Natural killer cell (primary cell): ENCODE measurements around the gene PIGQ. TPM values are rescaled to one million over a fixed set of nuclear protein-coding genes. Genes with fewer than 3 reads are reported as not detected.

ENCODE experiments used
- ATAC-seq, 3 donors: fragments of 150-1000 bp in 2 of 3; fragments of 200-7000 bp in 1 of 3; cut with Tn5 transposase; 1 replicate in 1 of 3; 2 replicates in 2 of 3; pipeline ENCODE4 v1.10.0; 2021; ENCODE audit warnings: mild to moderate bottlenecking in 2 of 3, moderate library complexity in 2 of 3
- DNase-seq, 2 donors: peaks; one replicate each; pipeline versions ENCODE4 v3.0.0 to v3.0.0-alpha.2; 2013 to 2021; ENCODE audit warnings: mixed read lengths in 1 of 2
- H3K27ac ChIP-seq: one replicate; pipeline ENCODE4 v1.5.1; 2013; ENCODE audit warnings: mild to moderate bottlenecking, low read length
- H3K27me3 ChIP-seq: one replicate; pipeline ENCODE4 v1.6.1; 2013; ENCODE audit warnings: low read length; ENCODE audit not compliant: control insufficient read depth, insufficient read depth
- H3K36me3 ChIP-seq: one replicate; pipeline ENCODE4 v1.6.1; 2013; ENCODE audit warnings: low read length; ENCODE audit not compliant: control insufficient read depth, insufficient read depth
- H3K4me1 ChIP-seq: one replicate; pipeline ENCODE4 v1.6.1; 2013; ENCODE audit warnings: low read length; ENCODE audit not compliant: control insufficient read depth, insufficient read depth
- H3K4me3 ChIP-seq: one replicate; pipeline ENCODE4 v1.5.1; 2013; ENCODE audit warnings: low read length
- H3K9me3 ChIP-seq: one replicate; pipeline ENCODE4 v1.6.1; 2013; ENCODE audit warnings: low read length; ENCODE audit not compliant: control insufficient read depth, insufficient read depth
- H3K27ac Mint-ChIP-seq, 2 donors: one replicate each; pipeline ENCODE4 v1.8.0; 2022; ENCODE audit warnings: mild to moderate bottlenecking in 2 of 2, mixed read lengths in 2 of 2, moderate library complexity in 1 of 2
- H3K27me3 Mint-ChIP-seq, 2 donors: one replicate each; pipeline ENCODE4 v1.8.0; 2022; ENCODE audit warnings: low read depth in 2 of 2, mixed read lengths in 2 of 2
- H3K36me3 Mint-ChIP-seq: one replicate; pipeline ENCODE4 v1.8.0; 2022; ENCODE audit warnings: mixed read lengths
- H3K4me1 Mint-ChIP-seq, 2 donors: one replicate each; pipeline ENCODE4 v1.8.0; 2022; ENCODE audit warnings: mixed read lengths in 2 of 2
- H3K4me3 Mint-ChIP-seq: one replicate; pipeline ENCODE4 v1.8.0; 2022; ENCODE audit warnings: mild to moderate bottlenecking, moderate library complexity, mixed read lengths
- H3K9me3 Mint-ChIP-seq, 2 donors: one replicate each; pipeline ENCODE4 v1.8.0; 2022; ENCODE audit warnings: mixed read lengths in 2 of 2
- WGBS: methylation state at CpG from one replicate; pipeline ENCODE4 v1.1.7; 2013; ENCODE audit warnings: missing lambda C conversion rate; ENCODE audit not compliant: insufficient coverage; 5-methylcytosine and 5-hydroxymethylcytosine counted together
- intact Hi-C: fragments of 100-400 bp; cut with micrococcal nuclease; formaldehyde crosslinking; loops from one replicate; pipeline ENCODE4 v1.14.2; 2022
- total RNA-seq, 4 donors: library from RNA; stranded (reverse); fragments of 120-200 nt in 1 of 4; gene quantifications; one replicate each; pipeline versions ENCODE4 v1.2.3 to v1.2.4, GENCODE V29; 2013 to 2022
- TF ChIP-seq, protein P1 (sequence below): fragments of 200-600 bp; IDR thresholded peaks from one replicate; pipeline ENCODE4 v1.8.0; 2022; ENCODE audit warnings: antibody characterized with exemption

PIGQ gene
- total RNA-seq, 3 donors from 2014 or later (not counting 1 experiment from before 2014, with no cell fraction given) = 27.6 to 40.5 (median 37.0) TPM

DNA sequence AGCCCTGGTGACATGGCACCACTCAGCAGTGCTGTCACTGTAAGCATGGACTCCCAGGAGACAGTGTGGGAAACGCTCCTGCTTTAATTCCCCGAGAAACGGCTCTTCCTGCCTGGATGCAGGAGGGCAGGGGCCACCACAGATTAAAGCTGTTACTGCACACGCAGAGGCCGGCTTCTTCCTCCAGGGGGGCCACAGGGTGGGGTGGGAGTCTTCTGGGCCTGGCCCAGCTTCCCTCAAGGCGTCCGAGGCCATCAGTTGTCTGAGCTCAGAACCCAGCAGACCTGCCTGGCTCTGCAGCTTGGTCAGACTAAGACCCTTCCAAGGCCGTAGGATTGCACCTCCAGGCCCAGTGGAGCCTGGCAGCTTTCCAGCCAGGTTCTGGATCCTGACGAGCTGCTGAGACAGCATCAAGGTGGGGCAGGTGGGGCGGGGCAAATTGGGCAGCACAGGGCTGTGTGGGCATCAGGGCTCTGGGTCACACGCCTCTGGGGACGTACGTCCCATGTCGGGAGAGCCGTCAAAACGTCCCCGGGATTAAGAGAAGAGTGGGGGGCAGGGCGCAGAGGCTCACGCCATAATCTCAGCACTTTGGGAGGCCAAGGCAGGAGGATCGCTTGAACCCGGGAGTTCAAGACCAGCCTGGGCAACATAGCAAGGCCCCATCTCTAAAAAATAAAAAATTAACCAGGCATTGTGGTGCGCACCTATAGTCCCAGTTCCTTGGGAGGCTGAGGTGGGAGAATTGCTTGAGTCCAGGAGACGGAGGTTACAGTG is 47.3 kb upstream of the PIGQ start:
- no peaks in the 10 kb centered on the region for H3K9me3 Mint-ChIP-seq
- Histone ChIP-seq H3K36me3 (no peaks in the 10 kb centered on the region), H3K9me3 (no peaks in the 10 kb centered on the region), H3K27me3 (no peaks in the 10 kb centered on the region), H3K4me3 (no peak overlapping the region), H3K27ac (no peak overlapping the region), H3K4me1 (peaks cover 24% of the 10 kb centered on the region)
- TF ChIP-seq, protein P1, sequence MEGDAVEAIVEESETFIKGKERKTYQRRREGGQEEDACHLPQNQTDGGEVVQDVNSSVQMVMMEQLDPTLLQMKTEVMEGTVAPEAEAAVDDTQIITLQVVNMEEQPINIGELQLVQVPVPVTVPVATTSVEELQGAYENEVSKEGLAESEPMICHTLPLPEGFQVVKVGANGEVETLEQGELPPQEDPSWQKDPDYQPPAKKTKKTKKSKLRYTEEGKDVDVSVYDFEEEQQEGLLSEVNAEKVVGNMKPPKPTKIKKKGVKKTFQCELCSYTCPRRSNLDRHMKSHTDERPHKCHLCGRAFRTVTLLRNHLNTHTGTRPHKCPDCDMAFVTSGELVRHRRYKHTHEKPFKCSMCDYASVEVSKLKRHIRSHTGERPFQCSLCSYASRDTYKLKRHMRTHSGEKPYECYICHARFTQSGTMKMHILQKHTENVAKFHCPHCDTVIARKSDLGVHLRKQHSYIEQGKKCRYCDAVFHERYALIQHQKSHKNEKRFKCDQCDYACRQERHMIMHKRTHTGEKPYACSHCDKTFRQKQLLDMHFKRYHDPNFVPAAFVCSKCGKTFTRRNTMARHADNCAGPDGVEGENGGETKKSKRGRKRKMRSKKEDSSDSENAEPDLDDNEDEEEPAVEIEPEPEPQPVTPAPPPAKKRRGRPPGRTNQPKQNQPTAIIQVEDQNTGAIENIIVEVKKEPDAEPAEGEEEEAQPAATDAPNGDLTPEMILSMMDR = no peak
- H3K4me1 Mint-ChIP-seq = peaks cover 6 to 14% of the 10 kb centered on the region in 2 donors
- H3K4me3 Mint-ChIP-seq = no peak overlapping the region
- intact Hi-C loops = no loop called here
- H3K27me3 Mint-ChIP-seq = no peaks in the 10 kb centered on the region
- H3K27ac Mint-ChIP-seq = peak overlapping the region in 1 of 2 donors; percentile 42
- WGBS = 91% methylated on average over 23 of the region's 23 CpGs
- DNase-seq = no peak
- H3K36me3 Mint-ChIP-seq = no peaks in the 10 kb centered on the region
- ATAC-seq = no peak

DNA sequence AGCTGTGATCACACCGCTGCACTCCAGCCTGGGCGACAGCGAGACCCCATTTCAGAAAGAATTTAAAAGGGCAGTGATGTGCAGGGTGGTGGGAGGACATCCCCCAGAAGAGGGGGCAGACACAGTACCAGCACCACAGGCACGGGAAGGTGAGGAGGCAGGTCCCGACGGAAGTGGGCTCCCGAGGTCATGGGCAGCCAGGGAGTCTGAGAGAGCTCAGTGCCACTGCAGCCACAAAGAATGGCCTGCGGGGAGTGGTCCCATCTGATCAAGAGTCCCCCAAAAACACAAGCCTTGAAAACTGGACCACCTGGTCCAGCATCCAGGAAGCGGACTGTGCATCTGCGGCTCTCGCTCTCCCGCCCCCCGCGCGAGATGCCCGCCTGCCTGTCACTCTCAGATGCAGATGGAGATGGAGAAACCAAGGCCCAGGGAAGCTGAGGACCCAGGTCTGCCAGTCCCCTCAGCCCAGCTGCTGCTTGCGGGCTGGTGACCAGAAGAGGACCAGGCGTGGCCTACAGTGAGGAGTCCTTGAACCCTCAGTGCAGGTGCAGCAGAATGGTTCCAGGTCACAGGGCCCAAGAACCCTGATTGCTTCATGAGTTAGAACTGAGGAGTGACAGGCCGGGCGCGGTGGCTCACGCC is 46.5 kb upstream of the PIGQ start:
- 97% methylated on average over 22 of the region's 22 CpGs for WGBS
- H3K27ac Mint-ChIP-seq = peak overlapping the region; percentile 16 to 42
- TF ChIP-seq, protein P1 = no peak

DNA sequence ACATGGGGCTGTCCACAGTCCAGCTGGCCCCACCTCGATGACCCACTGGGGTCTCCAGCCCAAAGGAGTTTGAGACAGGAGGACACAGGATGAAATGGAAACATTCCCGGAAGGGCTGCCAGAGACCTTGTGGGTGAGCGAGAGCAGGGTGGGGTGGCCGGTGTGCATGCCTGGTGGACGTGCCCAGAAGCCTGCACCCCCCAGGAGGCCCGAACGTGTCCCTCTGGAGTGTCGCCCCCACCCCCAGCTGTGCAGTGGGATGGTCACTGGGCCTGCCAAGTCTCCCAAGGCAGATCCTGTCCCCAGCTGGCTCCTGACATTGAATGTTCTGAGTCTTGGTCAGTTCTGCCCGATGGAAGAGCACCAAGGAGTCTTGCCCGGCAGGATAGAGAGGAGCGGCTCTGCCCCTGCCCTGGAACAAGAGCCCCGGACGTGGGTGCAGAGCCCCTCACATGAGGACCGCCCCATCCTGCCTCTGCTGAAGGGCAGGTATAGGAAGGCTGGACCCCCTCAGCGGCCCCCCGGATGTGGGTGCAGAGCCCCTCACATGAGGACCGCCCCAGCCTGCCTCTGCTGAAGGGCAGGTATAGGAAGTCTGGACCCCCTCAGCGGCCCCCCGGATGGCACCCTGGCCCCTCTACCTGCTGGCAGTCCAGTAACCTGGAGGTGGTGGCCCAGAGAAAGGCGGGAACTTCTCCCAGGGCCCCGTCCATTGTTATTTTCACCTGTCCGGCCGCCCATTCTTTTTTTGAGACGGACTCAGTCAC is 45.3 kb upstream of the PIGQ start:
- no peaks in the 10 kb centered on the region for H3K36me3 Mint-ChIP-seq
- no peak for DNase-seq
- Histone ChIP-seq H3K27me3 (no peaks in the 10 kb centered on the region), H3K9me3 (no peaks in the 10 kb centered on the region), H3K4me1 (peaks cover 38% of the 10 kb centered on the region), H3K27ac (no peak overlapping the region), H3K4me3 (no peak overlapping the region), H3K36me3 (no peaks in the 10 kb centered on the region)
- no peaks in the 10 kb centered on the region for H3K9me3 Mint-ChIP-seq
- TF ChIP-seq, protein P1 = no peak
- no peaks in the 10 kb centered on the region for H3K27me3 Mint-ChIP-seq
- intact Hi-C loops = no loop called here
- H3K27ac Mint-ChIP-seq = peak overlapping the region; percentile 16 to 42
- WGBS = 93% methylated on average over 24 of the region's 24 CpGs
- ATAC-seq = no peak
- H3K4me3 Mint-ChIP-seq = no peak overlapping the region
- peaks cover 14 to 25% of the 10 kb centered on the region in 2 donors for H3K4me1 Mint-ChIP-seq

More for the DNA sequence above, 46.5 kb upstream of the PIGQ start:
- H3K36me3 Mint-ChIP-seq = no peaks in the 10 kb centered on the region
- no peak for DNase-seq
- H3K27ac ChIP-seq = no peak overlapping the region
- H3K4me1 Mint-ChIP-seq = peaks cover 6 to 14% of the 10 kb centered on the region in 2 donors
- H3K36me3 ChIP-seq = no peaks in the 10 kb centered on the region
- intact Hi-C loops = no loop called here
- H3K9me3 ChIP-seq = no peaks in the 10 kb centered on the region
- no peak for ATAC-seq
- H3K4me3 ChIP-seq = no peak overlapping the region
- H3K4me3 Mint-ChIP-seq = peak overlapping the region; percentile 21
- no peaks in the 10 kb centered on the region for H3K9me3 Mint-ChIP-seq
- no peaks in the 10 kb centered on the region for H3K27me3 ChIP-seq
- H3K27me3 Mint-ChIP-seq = no peaks in the 10 kb centered on the region
- peaks cover 26% of the 10 kb centered on the region for H3K4me1 ChIP-seq
